HFF-Myc (cell line): Measurements from ENCODE around the gene CLDN5.

ENCODE experiments used
- DNase-seq: peaks from one replicate; pipeline ENCODE4 v3.0.0-alpha.2; 2011; ENCODE audit warnings: low read depth; ENCODE audit errors: extremely low read depth
- H3K4me3 ChIP-seq: replicated peaks from 2 replicates; pipeline ENCODE4 v1.5.1; 2011; ENCODE audit warnings: low read depth, mild to moderate bottlenecking, control low read depth, low read length
- CTCF ChIP-seq: IDR thresholded peaks from 2 replicates; pipeline ENCODE4 v1.5.1; 2012; ENCODE audit warnings: mild to moderate bottlenecking, low read depth, low read length, control low read depth; ENCODE audit errors: missing control alignments

Gene CLDN5

GRCh38 chr22:19498866-19499190 lies 25.4 kb downstream of the CLDN5 start:
- DNase-seq = no peak
- no peak for TF ChIP-seq CTCF
- no peak overlapping the region for H3K4me3 ChIP-seq

- TF ChIP-seq CTCF = no peak
- H3K4me3 ChIP-seq = no peak overlapping the region
- no peak for DNase-seq
Observed at GRCh38 chr22:19498154-19498865, 25.9 kb downstream of the CLDN5 start.

- TF ChIP-seq CTCF = no peak
- H3K4me3 ChIP-seq = no peak overlapping the region
- DNase-seq = no peak
Observed at GRCh38 chr22:19497245-19497644, 27.0 kb downstream of the CLDN5 start.

GRCh38 chr22:19496324-19496630 lies 27.9 kb downstream of the CLDN5 start:
- no peak overlapping the region for H3K4me3 ChIP-seq
- no peak for TF ChIP-seq CTCF
- DNase-seq = no peak

- no peak overlapping the region for H3K4me3 ChIP-seq
- TF ChIP-seq CTCF = no peak
- DNase-seq = no peak
Observed at GRCh38 chr22:19495562-19496323, 28.5 kb downstream of the CLDN5 start.

- TF ChIP-seq CTCF = no peak
- DNase-seq = no peak
- no peak overlapping the region for H3K4me3 ChIP-seq
Observed at GRCh38 chr22:19494676-19495173, 29.5 kb downstream of the CLDN5 start.
